ENCODE results near the gene CMTM7.

DNA sequence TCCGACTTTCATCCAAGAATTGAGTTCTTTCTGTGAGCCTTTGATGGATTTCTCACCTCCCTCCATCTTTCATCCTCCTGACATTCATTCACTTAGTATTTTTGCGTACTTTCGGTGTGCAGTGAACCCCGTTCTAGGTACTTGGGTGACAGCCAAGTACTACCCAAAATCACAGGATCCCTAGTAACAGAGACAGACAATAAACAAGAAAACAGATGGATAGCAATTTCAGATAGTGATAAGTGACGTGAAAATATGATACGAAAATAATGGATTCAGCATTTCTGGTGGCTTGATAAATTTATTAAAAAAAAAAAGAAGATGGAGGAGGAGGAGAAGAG, 111.3 kb downstream of the CMTM7 start:
- TF ChIP-seq CTCF (IDR thresholded peaks at IDR 0.05 in 2 of 3, conservative IDR thresholded peaks at IDR 0.05 in 1 of 3; ENCODE audit: borderline replicate concordance in 1 of 3, insufficient read depth in 1 of 3, low read depth in 2 of 3, low read length in 2 of 3): no peak
- no peak for TF ChIP-seq CEBPB (IDR thresholded peaks at IDR 0.05; ENCODE audit: low read depth)
- no peak for TF ChIP-seq REST (IDR thresholded peaks at IDR 0.05; ENCODE audit: low read depth)
- TF ChIP-seq SIN3A (IDR thresholded peaks at IDR 0.05; ENCODE audit: low read depth): no peak

All from HCT116 (cell line).